Vagina (tissue), 2 donors: ENCODE data around the gene ELOVL7. TPM values are rescaled to one million over a fixed set of nuclear protein-coding genes. Genes with fewer than 3 reads are reported as not detected.
"Not testable (repeated sequence)": the region's sequence is repeated elsewhere in the genome, so short reads cannot be mapped to it uniquely, and the experiment has no call there.

Experiments
- DNase-seq, 2 donors: peaks; one replicate each; pipeline ENCODE4 v3.0.0-alpha.2; 2017; ENCODE audit errors: extremely low spot score in 2 of 2
- H3K27ac ChIP-seq: fragments of 200-600 bp; sonication (generic); one replicate; pipeline ENCODE4 v1.5.1; 2019
- H3K27me3 ChIP-seq: fragments of 200-600 bp; sonication (generic); one replicate; pipeline ENCODE4 v1.5.1; 2019
- H3K36me3 ChIP-seq, 2 donors: fragments of 200-600 bp; sonication (generic); one replicate each; pipeline ENCODE4 v1.5.1; 2017 to 2019
- H3K4me1 ChIP-seq: fragments of 200-600 bp; sonication (generic); one replicate; pipeline ENCODE4 v1.5.1; 2019
- H3K4me3 ChIP-seq, 2 donors: fragments of 200-600 bp; sonication (generic); 1 replicate in 1 of 2; 2 replicates in 1 of 2; pipeline ENCODE4 v1.5.1; 2016 to 2019
- H3K9me3 ChIP-seq: fragments of 200-600 bp; sonication (generic); one replicate; pipeline ENCODE4 v1.5.1; 2019
- CTCF ChIP-seq, 3 experiments: fragments of 450-650 bp in 2 of 3; fragments of 200-600 bp in 1 of 3; sonication (generic) in 1 of 3; IDR thresholded peaks; one replicate each; pipeline ENCODE4 v1.5.1; 2017 to 2019; ENCODE audit warnings: antibody characterized with exemption in 3 of 3, mild to moderate bottlenecking in 2 of 3, moderate library complexity in 2 of 3
- POLR2A ChIP-seq, 2 donors: fragments of 450-650 bp; IDR thresholded peaks; one replicate each; pipeline ENCODE4 v1.6.1; 2017; ENCODE audit warnings: antibody characterized with exemption in 2 of 2, mild to moderate bottlenecking in 2 of 2, moderate library complexity in 2 of 2
- POLR2AphosphoS5 ChIP-seq, 2 donors: sonication (generic); formaldehyde crosslinking; IDR thresholded peaks; one replicate each; pipeline ENCODE4 v1.9.0; 2017; ENCODE audit warnings: antibody characterized with exemption in 2 of 2, mild to moderate bottlenecking in 2 of 2, low read depth in 1 of 2; ENCODE audit not compliant: insufficient read depth in 1 of 2
- intact Hi-C: fragments of 100-400 bp; cut with DNase I; formaldehyde crosslinking; loops from one replicate; pipeline ENCODE4 v1.15.1; 2023
- total RNA-seq: library from RNA; depleted of rRNA; stranded (reverse); fragments of >200 nt; gene quantifications from one replicate; pipeline ENCODE4 v1.2.3, GENCODE V29; 2016

Gene ELOVL7
- total RNA-seq, 1 donor from 2014 or later, result 3.9 TPM

GRCh38 chr5:60743511-60744314, 100.4 kb downstream of the ELOVL7 start:
- Histone ChIP-seq H3K27me3 (no peaks in the 10 kb centered on the region), H3K4me3 (no peak overlapping the region), H3K27ac (no peak overlapping the region), H3K36me3 (no peaks in the 10 kb centered on the region), H3K9me3 (peaks cover 8% of the 10 kb centered on the region), H3K4me1 (no peaks in the 10 kb centered on the region)
- no peak for TF ChIP-seq CTCF (IDR thresholded peaks at IDR 0.05)
- no peak for TF ChIP-seq POLR2AphosphoS5 (IDR thresholded peaks at IDR 0.05; ENCODE audit: insufficient read depth in 1 of 2, low read depth in 1 of 2)
- no peak for TF ChIP-seq POLR2A (IDR thresholded peaks at IDR 0.05)
- DNase-seq, result no peak
- intact Hi-C loops, result no loop called here

GRCh38 chr5:60740322-60740721, 103.7 kb downstream of the ELOVL7 start:
- TF ChIP-seq CTCF (IDR thresholded peaks at IDR 0.05) (no peak), POLR2AphosphoS5 (IDR thresholded peaks at IDR 0.05; ENCODE audit: insufficient read depth in 1 of 2, low read depth in 1 of 2) (no peak), POLR2A (IDR thresholded peaks at IDR 0.05) (no peak)
- no peak overlapping the region for H3K4me3 ChIP-seq
- H3K36me3 ChIP-seq, result no peaks in the 10 kb centered on the region
- H3K27me3 ChIP-seq, result no peaks in the 10 kb centered on the region
- intact Hi-C loops, result no loop called here
- DNase-seq, result no peak
- H3K4me1 ChIP-seq, result no peaks in the 10 kb centered on the region
- H3K9me3 ChIP-seq, result peaks cover 8% of the 10 kb centered on the region
- no peak overlapping the region for H3K27ac ChIP-seq

- no peaks in the 10 kb centered on the region for H3K27me3 ChIP-seq
- H3K4me1 ChIP-seq, result no peaks in the 10 kb centered on the region
- no peaks in the 10 kb centered on the region for H3K36me3 ChIP-seq
- H3K9me3 ChIP-seq, result peaks cover 8% of the 10 kb centered on the region
- H3K27ac ChIP-seq, result no peak overlapping the region
- no peak for DNase-seq
- TF ChIP-seq CTCF (IDR thresholded peaks at IDR 0.05) (no peak), POLR2AphosphoS5 (IDR thresholded peaks at IDR 0.05; ENCODE audit: insufficient read depth in 1 of 2, low read depth in 1 of 2) (no peak), POLR2A (IDR thresholded peaks at IDR 0.05) (no peak)
- intact Hi-C loops, result no loop called here
- H3K4me3 ChIP-seq, result no peak overlapping the region
Observed at GRCh38 chr5:60738933-60739332, 105.1 kb downstream of the ELOVL7 start.

GRCh38 chr5:60738461-60738860, 105.6 kb downstream of the ELOVL7 start:
- no peaks in the 10 kb centered on the region for H3K27me3 ChIP-seq
- H3K36me3 ChIP-seq, result no peaks in the 10 kb centered on the region
- no peak overlapping the region for H3K4me3 ChIP-seq
- intact Hi-C loops, result no loop called here
- no peak overlapping the region for H3K27ac ChIP-seq
- TF ChIP-seq CTCF (IDR thresholded peaks at IDR 0.05), result no peak
- TF ChIP-seq POLR2AphosphoS5 (IDR thresholded peaks at IDR 0.05; ENCODE audit: insufficient read depth in 1 of 2, low read depth in 1 of 2), result no peak
- TF ChIP-seq POLR2A (IDR thresholded peaks at IDR 0.05), result no peak
- DNase-seq, result no peak
- no peaks in the 10 kb centered on the region for H3K4me1 ChIP-seq
- H3K9me3 ChIP-seq, result peaks cover 8% of the 10 kb centered on the region

GRCh38 chr5:60730858-60731257, 113.2 kb downstream of the ELOVL7 start:
- H3K9me3 ChIP-seq, DNase-seq, H3K4me1 ChIP-seq, intact Hi-C loops, H3K4me3 ChIP-seq, H3K27ac ChIP-seq, H3K27me3 ChIP-seq, H3K36me3 ChIP-seq: not testable (repeated sequence)
